Measurements from ENCODE around the gene SLC16A7. TPM values are rescaled to one million over a fixed set of nuclear protein-coding genes. Genes with fewer than 3 reads are reported as not detected.

Gene SLC16A7
- total RNA-seq, 1 donor from 2014 or later: 11.2 TPM

- no peak for DNase-seq
- H3K9me3 Mint-ChIP-seq (ENCODE audit: unreplicated experiment): no peaks in the 10 kb centered on the region
- no peaks in the 10 kb centered on the region for H3K36me3 Mint-ChIP-seq (ENCODE audit: unreplicated experiment)
- H3K4me1 Mint-ChIP-seq (ENCODE audit: low read depth, unreplicated experiment): no peaks in the 10 kb centered on the region
- TF ChIP-seq, protein P1, sequence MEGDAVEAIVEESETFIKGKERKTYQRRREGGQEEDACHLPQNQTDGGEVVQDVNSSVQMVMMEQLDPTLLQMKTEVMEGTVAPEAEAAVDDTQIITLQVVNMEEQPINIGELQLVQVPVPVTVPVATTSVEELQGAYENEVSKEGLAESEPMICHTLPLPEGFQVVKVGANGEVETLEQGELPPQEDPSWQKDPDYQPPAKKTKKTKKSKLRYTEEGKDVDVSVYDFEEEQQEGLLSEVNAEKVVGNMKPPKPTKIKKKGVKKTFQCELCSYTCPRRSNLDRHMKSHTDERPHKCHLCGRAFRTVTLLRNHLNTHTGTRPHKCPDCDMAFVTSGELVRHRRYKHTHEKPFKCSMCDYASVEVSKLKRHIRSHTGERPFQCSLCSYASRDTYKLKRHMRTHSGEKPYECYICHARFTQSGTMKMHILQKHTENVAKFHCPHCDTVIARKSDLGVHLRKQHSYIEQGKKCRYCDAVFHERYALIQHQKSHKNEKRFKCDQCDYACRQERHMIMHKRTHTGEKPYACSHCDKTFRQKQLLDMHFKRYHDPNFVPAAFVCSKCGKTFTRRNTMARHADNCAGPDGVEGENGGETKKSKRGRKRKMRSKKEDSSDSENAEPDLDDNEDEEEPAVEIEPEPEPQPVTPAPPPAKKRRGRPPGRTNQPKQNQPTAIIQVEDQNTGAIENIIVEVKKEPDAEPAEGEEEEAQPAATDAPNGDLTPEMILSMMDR (IDR thresholded peaks at IDR 0.05; ENCODE audit: partially characterized antibody, unreplicated experiment): no peak
- no peaks in the 10 kb centered on the region for H3K27me3 Mint-ChIP-seq (ENCODE audit: unreplicated experiment)
- no peak overlapping the region for H3K27ac Mint-ChIP-seq (ENCODE audit: unreplicated experiment)
- H3K4me3 Mint-ChIP-seq (ENCODE audit: unreplicated experiment): no peak overlapping the region
Measured at GRCh38 chr12:59652130-59652529, 56.3 kb downstream of the SLC16A7 start.

DNA sequence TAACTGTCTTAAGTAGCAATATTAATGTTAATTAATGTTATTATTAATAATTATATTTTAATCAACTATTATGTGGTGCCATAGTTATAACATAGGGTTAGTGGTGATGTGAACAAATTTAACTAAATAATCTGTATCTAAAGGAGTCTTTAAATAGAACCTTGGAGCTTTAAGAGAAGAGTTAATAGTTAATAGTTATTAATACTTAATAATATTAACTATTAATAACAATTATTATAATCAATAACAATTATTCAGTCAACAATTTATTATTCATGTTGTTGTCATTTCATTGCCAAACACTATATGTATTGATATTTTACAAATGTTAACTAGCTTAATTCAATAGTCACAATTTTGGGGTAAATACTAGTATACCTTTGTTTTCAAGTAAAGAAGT, 58.2 kb downstream of the SLC16A7 start:
- no peaks in the 10 kb centered on the region for H3K36me3 Mint-ChIP-seq (ENCODE audit: unreplicated experiment)
- no peak overlapping the region for H3K27ac Mint-ChIP-seq (ENCODE audit: unreplicated experiment)
- H3K4me1 Mint-ChIP-seq (ENCODE audit: low read depth, unreplicated experiment): no peaks in the 10 kb centered on the region
- no peak overlapping the region for H3K4me3 Mint-ChIP-seq (ENCODE audit: unreplicated experiment)
- no peak for DNase-seq
- no peaks in the 10 kb centered on the region for H3K27me3 Mint-ChIP-seq (ENCODE audit: unreplicated experiment)
- no peaks in the 10 kb centered on the region for H3K9me3 Mint-ChIP-seq (ENCODE audit: unreplicated experiment)
- TF ChIP-seq, protein P1 (IDR thresholded peaks at IDR 0.05; ENCODE audit: partially characterized antibody, unreplicated experiment): no peak

DNA sequence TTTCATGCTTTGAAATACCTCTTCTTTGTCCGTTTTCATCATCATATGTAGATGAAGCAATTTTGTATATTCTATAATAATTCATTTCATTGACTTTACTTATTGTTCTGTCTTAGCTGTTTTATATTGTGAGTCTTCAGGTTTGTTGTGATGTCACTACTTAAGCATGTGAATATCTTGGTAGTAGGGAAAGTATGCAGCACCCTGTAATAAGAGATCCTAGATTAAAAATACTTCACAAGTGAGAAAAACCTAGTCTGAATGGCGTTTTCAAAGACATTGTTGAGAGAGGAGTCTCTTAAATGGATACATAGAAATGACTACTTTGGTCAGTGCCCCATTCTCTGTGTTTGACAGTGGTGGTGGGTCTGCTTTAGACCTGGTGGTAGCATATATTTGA, 61.4 kb downstream of the SLC16A7 start:
- Mint-ChIP-seq H3K9me3 (ENCODE audit: unreplicated experiment) (no peaks in the 10 kb centered on the region), H3K27ac (ENCODE audit: unreplicated experiment) (no peak overlapping the region), H3K4me1 (ENCODE audit: low read depth, unreplicated experiment) (no peaks in the 10 kb centered on the region), H3K36me3 (ENCODE audit: unreplicated experiment) (no peaks in the 10 kb centered on the region), H3K4me3 (ENCODE audit: unreplicated experiment) (no peak overlapping the region), H3K27me3 (ENCODE audit: unreplicated experiment) (no peaks in the 10 kb centered on the region)
- DNase-seq: no peak
- TF ChIP-seq, protein P1 (IDR thresholded peaks at IDR 0.05; ENCODE audit: partially characterized antibody, unreplicated experiment): no peak

DNA sequence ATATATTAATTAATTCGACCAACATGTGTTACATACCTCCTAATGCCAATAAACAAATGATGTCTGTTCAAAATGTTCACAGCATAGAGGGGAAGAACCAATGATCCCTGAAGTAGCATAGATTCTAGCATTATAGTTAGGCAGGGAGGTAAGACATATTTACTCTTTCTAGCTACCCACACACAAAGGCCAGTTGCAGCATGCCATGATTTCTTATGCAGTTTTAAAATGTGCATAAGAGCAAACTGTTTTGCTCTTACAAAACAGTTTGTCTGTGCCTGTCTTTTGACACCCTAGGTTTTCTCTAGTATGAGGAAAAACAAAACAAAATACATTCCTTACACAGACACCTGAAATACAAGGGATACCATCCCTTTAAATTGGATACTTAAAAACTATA, 61.9 kb downstream of the SLC16A7 start:
- no peaks in the 10 kb centered on the region for H3K36me3 Mint-ChIP-seq (ENCODE audit: unreplicated experiment)
- TF ChIP-seq, protein P1 (IDR thresholded peaks at IDR 0.05; ENCODE audit: partially characterized antibody, unreplicated experiment): no peak

GRCh38 chr12:59660148-59660547, 64.3 kb downstream of the SLC16A7 start:
- no peak for DNase-seq
- no peaks in the 10 kb centered on the region for H3K4me1 Mint-ChIP-seq (ENCODE audit: low read depth, unreplicated experiment)

More for the DNA sequence above, 61.9 kb downstream of the SLC16A7 start:
- Mint-ChIP-seq H3K9me3 (ENCODE audit: unreplicated experiment) (no peaks in the 10 kb centered on the region), H3K27me3 (ENCODE audit: unreplicated experiment) (no peaks in the 10 kb centered on the region), H3K4me3 (ENCODE audit: unreplicated experiment) (no peak overlapping the region), H3K27ac (ENCODE audit: unreplicated experiment) (no peak overlapping the region), H3K4me1 (ENCODE audit: low read depth, unreplicated experiment) (no peaks in the 10 kb centered on the region)
- DNase-seq: no peak

More at GRCh38 chr12:59660148-59660547, 64.3 kb downstream of the SLC16A7 start:
- Mint-ChIP-seq H3K4me3 (ENCODE audit: unreplicated experiment) (no peak overlapping the region), H3K27ac (ENCODE audit: unreplicated experiment) (no peak overlapping the region), H3K9me3 (ENCODE audit: unreplicated experiment) (no peaks in the 10 kb centered on the region), H3K27me3 (ENCODE audit: unreplicated experiment) (no peaks in the 10 kb centered on the region), H3K36me3 (ENCODE audit: unreplicated experiment) (no peaks in the 10 kb centered on the region)
- TF ChIP-seq, protein P1 (IDR thresholded peaks at IDR 0.05; ENCODE audit: partially characterized antibody, unreplicated experiment): no peak
